ENCODE measurements around the gene FKBP3. TPM values are rescaled to one million over a fixed set of nuclear protein-coding genes. Genes with fewer than 3 reads are reported as not detected.

Gene FKBP3
- total RNA-seq (49.1 and 58.7 TPM in 2 replicates), polyA plus RNA-seq (18.5 and 25.5 TPM in 2 replicates), polyA minus RNA-seq (5.8 and 8.3 TPM in 2 replicates)
- 54.3 TPM for total RNA-seq (2013)

DNA sequence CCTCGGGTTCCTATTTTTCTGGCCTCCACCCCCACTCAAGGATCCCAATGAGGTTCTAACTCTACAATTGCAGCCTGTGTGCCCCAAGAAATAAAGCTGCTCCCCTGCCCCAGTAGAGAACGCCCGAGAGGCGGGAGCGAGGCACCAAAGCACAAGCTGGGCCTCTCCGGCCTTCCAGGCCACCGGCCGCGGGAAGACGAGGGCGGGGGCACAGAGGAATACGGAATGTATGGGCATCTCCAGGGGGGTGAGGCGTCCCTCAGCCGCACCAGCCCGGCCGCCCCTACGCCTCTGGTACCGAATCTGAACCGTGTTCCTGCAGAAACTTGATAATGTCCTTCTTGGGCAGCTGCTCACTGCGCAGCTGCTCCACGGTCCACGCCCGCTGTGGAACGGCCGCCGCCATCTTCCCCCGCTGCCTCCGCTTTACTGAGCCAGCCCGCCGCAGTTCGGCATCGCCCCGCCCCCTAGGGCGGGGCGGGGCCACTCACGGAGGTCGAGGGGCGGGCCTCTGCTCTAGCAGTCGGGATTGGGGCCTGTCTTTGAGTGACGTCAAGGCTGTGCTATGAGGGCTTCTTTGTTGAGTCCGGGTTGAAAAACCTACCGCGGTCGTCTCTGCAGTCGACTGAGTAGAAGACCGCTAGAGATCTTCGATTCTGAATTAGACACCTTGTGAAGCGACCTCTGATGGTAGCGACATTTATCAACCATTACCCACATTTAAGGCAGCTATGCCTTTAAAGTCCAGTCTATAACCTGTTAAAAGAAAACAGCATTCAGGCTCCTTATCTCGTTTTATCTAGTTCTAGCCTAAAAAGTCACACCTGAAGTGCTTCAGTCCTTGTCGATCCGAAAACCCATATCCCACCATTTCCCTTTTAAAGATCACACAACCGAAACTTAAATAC, at the start of gene FKBP3:
Gene FKBP3, minus strand, starts transcription at position 431 of the 908 bp plus-strand sequence. Its CDS starts 25 bp downstream, at position 406.
- WGBS (ENCODE audit: insufficient coverage): 0% methylated on average over 53 of the region's 53 CpGs
- Histone ChIP-seq H3K79me2 (ENCODE audit: control insufficient read depth, insufficient read depth, low read length) (peaks cover 53% of the 10 kb centered on the region), H3K4me2 (replicated peaks; ENCODE audit: low read depth, low read length, poor library complexity, severe bottlenecking) (peak within 1 kb of the TSS; percentile 93), H3K36me3 (replicated peaks in 1 of 2; ENCODE audit: control extremely low read depth in 1 of 2, control insufficient read depth in 1 of 2, extremely low read depth in 1 of 2, insufficient read depth in 2 of 2, low read length in 1 of 2) (no peaks in the 10 kb centered on the region), H4K20me1 (ENCODE audit: control insufficient read depth, insufficient read depth, low read length, poor library complexity, severe bottlenecking) (no peaks in the 10 kb centered on the region), H3K4me1 (ENCODE audit: control insufficient read depth in 2 of 2, insufficient read depth in 2 of 2, low read length in 2 of 2) (peaks cover 23 to 27% of the 10 kb centered on the region in 2 donors), H3K27ac (ENCODE audit: low read length in 2 of 2) (peak within 1 kb of the TSS; percentile 85 to 91), H3K4me3 (ENCODE audit: control extremely low read depth in 1 of 5, extremely low read depth in 1 of 5, insufficient read depth in 1 of 5, low read depth in 2 of 5, low read length in 4 of 5) (peak within 1 kb of the TSS; percentile 79 to 99 (median 90)), H3K9ac (ENCODE audit: low read length) (peak within 1 kb of the TSS; percentile 97), H2AFZ (ENCODE audit: insufficient read depth, low read depth, low read length, poor library complexity, severe bottlenecking) (peak within 1 kb of the TSS; percentile 99), H3K27me3 (replicated peaks in 1 of 4; ENCODE audit: control extremely low read depth in 1 of 4, control insufficient read depth in 3 of 4, insufficient read depth in 4 of 4, low read length in 3 of 4) (no peaks in the 10 kb centered on the region), H3K9me3 (ENCODE audit: control extremely low read depth in 1 of 3, control insufficient read depth in 2 of 3, insufficient read depth in 1 of 3, low read length in 2 of 3) (no peaks in the 10 kb centered on the region)
- no peak for TF ChIP-seq EZH2 (IDR thresholded peaks at IDR 0.05; ENCODE audit: borderline replicate concordance, insufficient read depth, low read depth, low read length, poor library complexity, severe bottlenecking)
- TF ChIP-seq, protein P1, sequence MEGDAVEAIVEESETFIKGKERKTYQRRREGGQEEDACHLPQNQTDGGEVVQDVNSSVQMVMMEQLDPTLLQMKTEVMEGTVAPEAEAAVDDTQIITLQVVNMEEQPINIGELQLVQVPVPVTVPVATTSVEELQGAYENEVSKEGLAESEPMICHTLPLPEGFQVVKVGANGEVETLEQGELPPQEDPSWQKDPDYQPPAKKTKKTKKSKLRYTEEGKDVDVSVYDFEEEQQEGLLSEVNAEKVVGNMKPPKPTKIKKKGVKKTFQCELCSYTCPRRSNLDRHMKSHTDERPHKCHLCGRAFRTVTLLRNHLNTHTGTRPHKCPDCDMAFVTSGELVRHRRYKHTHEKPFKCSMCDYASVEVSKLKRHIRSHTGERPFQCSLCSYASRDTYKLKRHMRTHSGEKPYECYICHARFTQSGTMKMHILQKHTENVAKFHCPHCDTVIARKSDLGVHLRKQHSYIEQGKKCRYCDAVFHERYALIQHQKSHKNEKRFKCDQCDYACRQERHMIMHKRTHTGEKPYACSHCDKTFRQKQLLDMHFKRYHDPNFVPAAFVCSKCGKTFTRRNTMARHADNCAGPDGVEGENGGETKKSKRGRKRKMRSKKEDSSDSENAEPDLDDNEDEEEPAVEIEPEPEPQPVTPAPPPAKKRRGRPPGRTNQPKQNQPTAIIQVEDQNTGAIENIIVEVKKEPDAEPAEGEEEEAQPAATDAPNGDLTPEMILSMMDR (IDR thresholded peaks at IDR 0.05): no peak
- intact Hi-C loops (cut with micrococcal nuclease): loop anchor here (1.0 to 5.0 kb wide), 5 partner anchors 37 to 237 kb away; partner anchors contain the start of genes MIS18BP1, PRPF39 and TOGARAM1
- Mint-ChIP-seq H3K27ac (peak within 1 kb of the TSS; percentile 99), H3K4me3 (peak within 1 kb of the TSS; percentile 94), H3K27me3 (no peaks in the 10 kb centered on the region), H3K4me1 (peaks cover 41% of the 10 kb centered on the region), H3K9me3 (ENCODE audit: insufficient read depth) (no peaks in the 10 kb centered on the region)
- ATAC-seq (ENCODE audit: low read depth): peak; percentile 93
- ChIA-PET CTCF (interaction anchor here (0.6 to 1.9 kb wide), 8 partner anchors 49 to 220 kb away, joined by 3 to 8 read pairs (median 3); partner anchors contain the start of genes KLHL28, MIS18BP1 and TOGARAM1), POLR2A (interaction anchor here (0.7 to 3.0 kb wide), 4 partner anchors 114 to 172 kb away, joined by 3 to 15 read pairs (median 6); partner anchors contain the start of genes KLHL28, MIS18BP1 and TOGARAM1)
- peak; percentile 98 for DNase-seq
